Neural crest cell (in vitro differentiated cells): ENCODE data around the gene DDX18. TPM values are rescaled to one million over a fixed set of nuclear protein-coding genes. Genes with fewer than 3 reads are reported as not detected.
A peak's percentile ranks its signal among the peaks of the same experiment; 100 is the strongest.
"Not testable (repeated sequence)": the region's sequence is repeated elsewhere in the genome, so short reads cannot be mapped to it uniquely, and the experiment has no call there.

Experiments
- DNase-seq: peaks from one replicate; pipeline ENCODE4 v3.0.0; 2021; ENCODE audit warnings: low read depth, mixed read lengths, low spot score
- H3K27ac Mint-ChIP-seq: one replicate; pipeline ENCODE4 v1.8.0; 2021; ENCODE audit warnings: mild to moderate bottlenecking, mixed read lengths; ENCODE audit not compliant: unreplicated experiment
- H3K27me3 Mint-ChIP-seq: 2 replicates; pipeline ENCODE4 v1.8.0; 2021; ENCODE audit warnings: low read depth, mild to moderate bottlenecking, mixed read lengths
- H3K36me3 Mint-ChIP-seq: 2 replicates; pipeline ENCODE4 v1.8.0; 2021; ENCODE audit warnings: low read depth, mild to moderate bottlenecking, mixed read lengths
- H3K4me1 Mint-ChIP-seq: 2 replicates; pipeline ENCODE4 v1.8.0; 2021; ENCODE audit warnings: mixed read lengths
- H3K4me3 Mint-ChIP-seq: one replicate; pipeline ENCODE4 v1.8.0; 2021; ENCODE audit warnings: mild to moderate bottlenecking, mixed read lengths
- H3K9me3 Mint-ChIP-seq: 2 replicates; pipeline ENCODE4 v1.8.0; 2021; ENCODE audit warnings: mixed read lengths
- total RNA-seq: library from RNA; stranded (reverse); gene quantifications from 2 replicates; pipeline ENCODE4 v1.2.1, GENCODE V29; 2021
- TF ChIP-seq, protein P1 (sequence below): fragments of 200-600 bp; sonication (generic); conservative IDR thresholded peaks from 2 replicates; pipeline ENCODE4 v1.5.0; 2021; ENCODE audit warnings: antibody characterized with exemption, mild to moderate bottlenecking

Gene DDX18
- total RNA-seq, 1 donor from 2014 or later = 76.7 TPM

DNA sequence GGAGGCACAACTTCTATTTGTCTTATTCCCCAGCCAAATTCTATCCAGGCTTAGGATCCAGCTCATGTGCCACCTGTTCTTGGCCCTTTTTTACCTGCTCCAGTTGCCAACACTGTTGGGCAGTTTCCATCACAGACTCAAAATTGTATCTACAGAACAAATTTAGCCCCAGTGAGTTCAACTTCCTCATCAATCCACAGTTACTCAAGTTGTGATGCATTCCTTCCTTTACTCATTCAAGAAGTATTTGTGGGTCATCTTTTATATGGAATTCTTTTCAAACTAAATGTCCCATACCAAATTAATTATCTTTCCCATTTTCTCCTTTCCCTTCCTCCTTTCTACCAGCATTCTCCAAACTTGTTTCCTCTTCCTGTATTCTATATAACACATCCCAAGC lies 12.7 kb upstream of the DDX18 start:
- no peak for DNase-seq
- Mint-ChIP-seq H3K4me1 (peaks cover 14% of the 10 kb centered on the region), H3K9me3 (peaks cover 2% of the 10 kb centered on the region), H3K4me3 (no peak overlapping the region), H3K27ac (no peak overlapping the region), H3K27me3 (peaks cover 18% of the 10 kb centered on the region), H3K36me3 (no peaks in the 10 kb centered on the region)
- TF ChIP-seq, protein P1, sequence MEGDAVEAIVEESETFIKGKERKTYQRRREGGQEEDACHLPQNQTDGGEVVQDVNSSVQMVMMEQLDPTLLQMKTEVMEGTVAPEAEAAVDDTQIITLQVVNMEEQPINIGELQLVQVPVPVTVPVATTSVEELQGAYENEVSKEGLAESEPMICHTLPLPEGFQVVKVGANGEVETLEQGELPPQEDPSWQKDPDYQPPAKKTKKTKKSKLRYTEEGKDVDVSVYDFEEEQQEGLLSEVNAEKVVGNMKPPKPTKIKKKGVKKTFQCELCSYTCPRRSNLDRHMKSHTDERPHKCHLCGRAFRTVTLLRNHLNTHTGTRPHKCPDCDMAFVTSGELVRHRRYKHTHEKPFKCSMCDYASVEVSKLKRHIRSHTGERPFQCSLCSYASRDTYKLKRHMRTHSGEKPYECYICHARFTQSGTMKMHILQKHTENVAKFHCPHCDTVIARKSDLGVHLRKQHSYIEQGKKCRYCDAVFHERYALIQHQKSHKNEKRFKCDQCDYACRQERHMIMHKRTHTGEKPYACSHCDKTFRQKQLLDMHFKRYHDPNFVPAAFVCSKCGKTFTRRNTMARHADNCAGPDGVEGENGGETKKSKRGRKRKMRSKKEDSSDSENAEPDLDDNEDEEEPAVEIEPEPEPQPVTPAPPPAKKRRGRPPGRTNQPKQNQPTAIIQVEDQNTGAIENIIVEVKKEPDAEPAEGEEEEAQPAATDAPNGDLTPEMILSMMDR = no peak

- Mint-ChIP-seq H3K4me3 (peak overlapping the region; percentile 89), H3K27me3 (peaks cover 18% of the 10 kb centered on the region), H3K4me1 (peaks cover 14% of the 10 kb centered on the region), H3K27ac (peak overlapping the region; percentile 65)
- H3K36me3 Mint-ChIP-seq, H3K9me3 Mint-ChIP-seq: not testable (repeated sequence)
- TF ChIP-seq, protein P1 = peak; percentile 18
- peak; percentile 11 for DNase-seq
Observed at GRCh38 chr2:117803644-117804325, 10.7 kb upstream of the DDX18 start.

GRCh38 chr2:117812443-117812842 lies 2.0 kb upstream of the DDX18 start:
- TF ChIP-seq, protein P1 = no peak
- Mint-ChIP-seq H3K36me3 (no peaks in the 10 kb centered on the region), H3K4me3 (no peak overlapping the region), H3K4me1 (peaks cover 18% of the 10 kb centered on the region), H3K27ac (no peak overlapping the region), H3K27me3 (peaks cover 15% of the 10 kb centered on the region), H3K9me3 (no peaks in the 10 kb centered on the region)
- DNase-seq = no peak

DNA sequence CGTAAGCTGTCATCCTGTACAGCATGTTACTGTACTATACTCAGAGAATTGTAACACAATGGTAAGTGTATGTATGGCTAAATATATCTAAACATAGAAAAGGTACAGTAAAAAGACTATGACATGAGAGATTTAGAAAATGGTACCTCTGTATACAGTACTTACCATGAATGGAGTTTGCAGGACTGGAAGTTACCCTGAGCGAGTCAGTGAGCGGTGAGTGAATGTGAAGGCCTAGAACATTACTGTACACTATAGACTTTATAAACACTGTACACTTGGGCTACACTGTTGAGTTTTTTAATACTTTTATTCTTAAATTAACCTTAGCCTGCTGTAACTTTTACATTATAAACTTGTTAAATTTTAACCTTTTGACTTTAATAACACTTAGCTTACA lies 1.5 kb downstream of the DDX18 start:
- Mint-ChIP-seq H3K27ac (no peak overlapping the region), H3K9me3 (no peaks in the 10 kb centered on the region), H3K4me1 (peaks cover 18% of the 10 kb centered on the region), H3K27me3 (peaks cover 11% of the 10 kb centered on the region), H3K36me3 (peaks cover 3% of the 10 kb centered on the region), H3K4me3 (peak overlapping the region; percentile 91)
- DNase-seq = no peak
- TF ChIP-seq, protein P1 = no peak

- H3K27me3 Mint-ChIP-seq = no peaks in the 10 kb centered on the region
- peaks cover 13% of the 10 kb centered on the region for H3K36me3 Mint-ChIP-seq
- no peak for DNase-seq
- H3K9me3 Mint-ChIP-seq = no peaks in the 10 kb centered on the region
- H3K27ac Mint-ChIP-seq = no peak overlapping the region
- H3K4me1 Mint-ChIP-seq = peaks cover 18% of the 10 kb centered on the region
- TF ChIP-seq, protein P1 = no peak
- no peak overlapping the region for H3K4me3 Mint-ChIP-seq
Observed at GRCh38 chr2:117818921-117819320, 4.4 kb downstream of the DDX18 start.
